Activated B cell treated with CpG ODN at 0.5 μM for 24 hours (primary cell): ENCODE results near the gene RAD51B. TPM values are rescaled to one million over a fixed set of nuclear protein-coding genes. Genes with fewer than 3 reads are reported as not detected.

Experiments
- ATAC-seq: fragments of 200-7000 bp; cut with Tn5 transposase; one replicate; pipeline ENCODE4 v1.10.0; 2021; ENCODE audit warnings: low read depth, mild to moderate bottlenecking, moderate library complexity
- CTCF ChIA-PET: fragments of 350-600 bp; sonication (Branson Sonifier 250); formaldehyde crosslinking; loops from one replicate; lab custom pipeline; 2021; ENCODE audit warnings: antibody characterized with exemption; lab: Charles Lee
- POLR2A ChIA-PET: fragments of 350-600 bp; sonication (Branson Sonifier 250); formaldehyde crosslinking; loops from one replicate; lab custom pipeline; 2021; ENCODE audit warnings: antibody characterized with exemption; lab: Charles Lee
- DNase-seq: peaks from one replicate; pipeline ENCODE4 v3.0.0; 2022
- H3K27ac Mint-ChIP-seq: one replicate; pipeline ENCODE4 v1.8.0; 2020; ENCODE audit warnings: mixed read lengths
- H3K27me3 Mint-ChIP-seq: one replicate; pipeline ENCODE4 v1.8.0; 2021; ENCODE audit warnings: mixed read lengths
- H3K36me3 Mint-ChIP-seq: one replicate; pipeline ENCODE4 v1.8.0; 2021; ENCODE audit warnings: low read depth, mixed read lengths
- H3K4me1 Mint-ChIP-seq: one replicate; pipeline ENCODE4 v1.8.0; 2021; ENCODE audit warnings: mixed read lengths
- H3K4me3 Mint-ChIP-seq: one replicate; pipeline ENCODE4 v1.8.0; 2020; ENCODE audit warnings: mild to moderate bottlenecking, mixed read lengths
- H3K9me3 Mint-ChIP-seq: one replicate; pipeline ENCODE4 v1.8.0; 2020; ENCODE audit warnings: mixed read lengths
- intact Hi-C: fragments of 100-400 bp; cut with micrococcal nuclease; formaldehyde crosslinking; loops from one replicate; pipeline ENCODE4 v1.15.1; 2024
- total RNA-seq: library from RNA; stranded (reverse); gene quantifications from 2 replicates; pipeline ENCODE4 v1.2.3, GENCODE V29; 2022
- TF ChIP-seq, protein P1 (sequence below): fragments of 200-600 bp; IDR thresholded peaks from one replicate; pipeline ENCODE4 v1.8.0; 2022; ENCODE audit warnings: antibody characterized with exemption, mild to moderate bottlenecking

The RAD51B gene
- total RNA-seq, 1 donor from 2014 or later = 53.9 TPM

- Mint-ChIP-seq H3K27me3 (no peaks in the 10 kb centered on the region), H3K36me3 (peaks cover 8% of the 10 kb centered on the region), H3K9me3 (peaks cover 13% of the 10 kb centered on the region), H3K27ac (no peak overlapping the region), H3K4me1 (peaks cover 18% of the 10 kb centered on the region), H3K4me3 (no peak overlapping the region)
- ChIA-PET CTCF (no interaction called here), POLR2A (interaction anchor here (1.2 kb wide), 1 partner anchor 26 kb away, joined by 6 read pairs; no protein-coding TSS in a partner anchor)
- DNase-seq = no peak
- no peak for ATAC-seq
- TF ChIP-seq, protein P1, sequence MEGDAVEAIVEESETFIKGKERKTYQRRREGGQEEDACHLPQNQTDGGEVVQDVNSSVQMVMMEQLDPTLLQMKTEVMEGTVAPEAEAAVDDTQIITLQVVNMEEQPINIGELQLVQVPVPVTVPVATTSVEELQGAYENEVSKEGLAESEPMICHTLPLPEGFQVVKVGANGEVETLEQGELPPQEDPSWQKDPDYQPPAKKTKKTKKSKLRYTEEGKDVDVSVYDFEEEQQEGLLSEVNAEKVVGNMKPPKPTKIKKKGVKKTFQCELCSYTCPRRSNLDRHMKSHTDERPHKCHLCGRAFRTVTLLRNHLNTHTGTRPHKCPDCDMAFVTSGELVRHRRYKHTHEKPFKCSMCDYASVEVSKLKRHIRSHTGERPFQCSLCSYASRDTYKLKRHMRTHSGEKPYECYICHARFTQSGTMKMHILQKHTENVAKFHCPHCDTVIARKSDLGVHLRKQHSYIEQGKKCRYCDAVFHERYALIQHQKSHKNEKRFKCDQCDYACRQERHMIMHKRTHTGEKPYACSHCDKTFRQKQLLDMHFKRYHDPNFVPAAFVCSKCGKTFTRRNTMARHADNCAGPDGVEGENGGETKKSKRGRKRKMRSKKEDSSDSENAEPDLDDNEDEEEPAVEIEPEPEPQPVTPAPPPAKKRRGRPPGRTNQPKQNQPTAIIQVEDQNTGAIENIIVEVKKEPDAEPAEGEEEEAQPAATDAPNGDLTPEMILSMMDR = no peak
- intact Hi-C loops = no loop called here
Measured at GRCh38 chr14:68532496-68532895, 712.9 kb downstream of the RAD51B start.

GRCh38 chr14:68534276-68534675, 714.7 kb downstream of the RAD51B start:
- CTCF ChIA-PET = interaction anchor here (0.7 kb wide), 1 partner anchor 60 kb away, joined by 3 read pairs; no protein-coding TSS in a partner anchor
- DNase-seq = no peak
- intact Hi-C loops = no loop called here
- peaks cover 8% of the 10 kb centered on the region for H3K36me3 Mint-ChIP-seq
- H3K27me3 Mint-ChIP-seq = no peaks in the 10 kb centered on the region
- ATAC-seq = no peak
- H3K4me1 Mint-ChIP-seq = peaks cover 5% of the 10 kb centered on the region
- TF ChIP-seq, protein P1 = no peak
- H3K9me3 Mint-ChIP-seq = peaks cover 11% of the 10 kb centered on the region
- H3K27ac Mint-ChIP-seq = no peak overlapping the region
- no peak overlapping the region for H3K4me3 Mint-ChIP-seq
- POLR2A ChIA-PET = interaction anchor here (0.6 to 1.5 kb wide), 2 partner anchors 21 to 94 kb away, joined by 3 to 7 read pairs; no protein-coding TSS in a partner anchor

- Mint-ChIP-seq H3K4me1 (peaks cover 3% of the 10 kb centered on the region), H3K9me3 (peaks cover 5% of the 10 kb centered on the region), H3K36me3 (peaks cover 2% of the 10 kb centered on the region), H3K27me3 (no peaks in the 10 kb centered on the region), H3K4me3 (no peak overlapping the region), H3K27ac (no peak overlapping the region)
- DNase-seq = no peak
- ATAC-seq = no peak
- ChIA-PET CTCF (no interaction called here), POLR2A (interaction anchor here (0.7 to 1.5 kb wide), 4 partner anchors 22 to 253 kb away, joined by 3 to 11 read pairs (median 5); no protein-coding TSS in a partner anchor)
- TF ChIP-seq, protein P1 = no peak
- intact Hi-C loops = no loop called here
Measured at GRCh38 chr14:68535404-68536017, 715.9 kb downstream of the RAD51B start.

- intact Hi-C loops = no loop called here
- CTCF ChIA-PET = no interaction called here
Measured at GRCh38 chr14:68536018-68536410, 716.4 kb downstream of the RAD51B start.

GRCh38 chr14:68538639-68539038, 719.1 kb downstream of the RAD51B start:
- intact Hi-C loops = no loop called here
- ChIA-PET POLR2A (interaction anchor here (0.7 kb wide), 1 partner anchor 255 kb away, joined by 3 read pairs; no protein-coding TSS in a partner anchor), CTCF (interaction anchor here (0.6 kb wide), 1 partner anchor 214 kb away, joined by 3 read pairs; no protein-coding TSS in a partner anchor)
- Mint-ChIP-seq H3K4me1 (peaks cover 3% of the 10 kb centered on the region), H3K36me3 (no peaks in the 10 kb centered on the region), H3K4me3 (no peak overlapping the region), H3K27ac (no peak overlapping the region), H3K9me3 (no peaks in the 10 kb centered on the region), H3K27me3 (no peaks in the 10 kb centered on the region)
- no peak for ATAC-seq
- no peak for DNase-seq
- TF ChIP-seq, protein P1 = no peak

More at GRCh38 chr14:68536018-68536410, 716.4 kb downstream of the RAD51B start:
- H3K36me3 Mint-ChIP-seq = peaks cover under 1% of the 10 kb centered on the region
- TF ChIP-seq, protein P1 = no peak
- H3K4me3 Mint-ChIP-seq = no peak overlapping the region
- peaks cover 2% of the 10 kb centered on the region for H3K9me3 Mint-ChIP-seq
- peaks cover 3% of the 10 kb centered on the region for H3K4me1 Mint-ChIP-seq
- POLR2A ChIA-PET = interaction anchor here (1.0 to 1.4 kb wide), 2 partner anchors 250 to 252 kb away, joined by 3 to 11 read pairs; no protein-coding TSS in a partner anchor
- no peak for ATAC-seq
- no peak overlapping the region for H3K27ac Mint-ChIP-seq
- H3K27me3 Mint-ChIP-seq = no peaks in the 10 kb centered on the region
- DNase-seq = no peak
